ENCODE measurements around the gene GLI1.
"Not testable (repeated sequence)": the region's sequence is repeated elsewhere in the genome, so short reads cannot be mapped to it uniquely, and the experiment has no call there.

The GLI1 gene

GRCh38 chr12:57459750-57460467, at the start of gene GLI1:
GLI1 (plus strand) TSS chr12:57459785; CDS start chr12:57463692, 3,907 bp downstream.
- Histone ChIP-seq H3K4me1 (ENCODE audit: insufficient read depth, low read length) (peaks cover 3% of the 10 kb centered on the region; the same call in 1 of the 2 replicates), H3K36me3 (ENCODE audit: insufficient read depth, low read length) (no peaks in the 10 kb centered on the region), H3K9ac (ENCODE audit: low read depth, low read length) (peak within 1 kb of the TSS; percentile 95), H3K9me3 (ENCODE audit: control insufficient read depth, insufficient read depth, low read length) (no peaks in the 10 kb centered on the region)

DNA sequence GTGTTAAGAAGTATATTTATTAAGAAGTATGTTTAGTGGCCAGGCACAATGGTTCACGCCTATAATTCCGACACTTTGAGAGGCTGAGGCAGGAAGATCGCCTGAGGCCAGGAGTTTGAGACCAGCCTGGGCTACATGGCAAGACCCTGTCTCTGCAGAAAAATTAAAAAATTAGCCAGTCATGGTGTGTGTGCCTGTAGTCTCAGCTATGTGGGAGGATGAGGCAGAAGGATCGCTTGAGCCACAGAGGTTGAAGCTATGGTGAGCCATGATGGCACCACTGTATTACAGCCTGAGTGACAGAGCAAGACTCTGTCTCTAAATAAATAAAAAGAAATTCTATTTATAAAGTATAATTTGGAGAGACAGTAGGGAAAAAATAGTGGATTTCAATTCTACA, 49.1 kb upstream of the GLI1 start:
- Histone ChIP-seq H3K9ac (ENCODE audit: low read depth, low read length) (no peak overlapping the region), H3K9me3 (ENCODE audit: control insufficient read depth, insufficient read depth, low read length) (no peaks in the 10 kb centered on the region), H3K36me3 (ENCODE audit: insufficient read depth, low read length) (no peaks in the 10 kb centered on the region), H3K4me1 (ENCODE audit: insufficient read depth, low read length) (peaks cover 10% of the 10 kb centered on the region)

- not testable (repeated sequence) for H3K36me3 ChIP-seq (ENCODE audit: insufficient read depth, low read length); H3K9me3 ChIP-seq (ENCODE audit: control insufficient read depth, insufficient read depth, low read length); H3K9ac ChIP-seq (ENCODE audit: low read depth, low read length)
- H3K4me1 ChIP-seq (ENCODE audit: insufficient read depth, low read length): peaks cover 11% of the 10 kb centered on the region
Measured at GRCh38 chr12:57414160-57414559, 45.4 kb upstream of the GLI1 start.

- Histone ChIP-seq H3K9me3 (ENCODE audit: control insufficient read depth, insufficient read depth, low read length) (no peaks in the 10 kb centered on the region; the same call in 1 of the 2 replicates), H3K36me3 (ENCODE audit: insufficient read depth, low read length) (no peaks in the 10 kb centered on the region), H3K4me1 (ENCODE audit: insufficient read depth, low read length) (peaks cover 11% of the 10 kb centered on the region), H3K9ac (ENCODE audit: low read depth, low read length) (no peak overlapping the region)
Measured at GRCh38 chr12:57415088-57415487, 44.5 kb upstream of the GLI1 start.

GRCh38 chr12:57416039-57416996, 43.3 kb upstream of the GLI1 start:
- Histone ChIP-seq H3K9me3 (ENCODE audit: control insufficient read depth, insufficient read depth, low read length) (no peaks in the 10 kb centered on the region; the same call in 1 of the 2 replicates), H3K9ac (ENCODE audit: low read depth, low read length) (no peak overlapping the region), H3K36me3 (ENCODE audit: insufficient read depth, low read length) (no peaks in the 10 kb centered on the region), H3K4me1 (ENCODE audit: insufficient read depth, low read length) (peaks cover 11% of the 10 kb centered on the region)

- Histone ChIP-seq H3K9ac (ENCODE audit: low read depth, low read length) (no peak overlapping the region), H3K36me3 (ENCODE audit: insufficient read depth, low read length) (no peaks in the 10 kb centered on the region), H3K9me3 (ENCODE audit: control insufficient read depth, insufficient read depth, low read length) (no peaks in the 10 kb centered on the region; the same call in 1 of the 2 replicates)
Measured at GRCh38 chr12:57418255-57418654, 41.3 kb upstream of the GLI1 start.

DNA sequence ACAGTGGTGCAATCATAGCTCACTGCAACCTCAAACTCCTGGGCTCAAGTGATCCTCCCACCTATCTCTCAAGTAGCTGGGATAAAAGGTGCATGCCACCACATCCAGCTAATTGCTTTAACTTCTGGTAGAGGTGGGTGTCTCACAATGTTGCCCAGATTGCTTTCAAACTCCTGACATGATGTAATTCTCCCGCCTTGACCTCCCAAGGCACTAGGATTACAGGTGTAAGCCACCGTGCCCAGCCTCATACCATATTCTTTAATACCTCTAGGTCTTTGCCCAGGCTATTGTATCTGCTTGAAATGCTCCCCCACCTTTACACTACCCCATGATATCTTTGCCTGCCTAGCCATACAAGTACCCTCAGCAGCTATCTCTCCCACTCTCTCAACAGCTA, 40.1 kb upstream of the GLI1 start:
- Histone ChIP-seq H3K9ac (ENCODE audit: low read depth, low read length) (no peak overlapping the region), H3K9me3 (ENCODE audit: control insufficient read depth, insufficient read depth, low read length) (no peaks in the 10 kb centered on the region; the same call in 1 of the 2 replicates), H3K36me3 (ENCODE audit: insufficient read depth, low read length) (no peaks in the 10 kb centered on the region), H3K4me1 (ENCODE audit: insufficient read depth, low read length) (peaks cover 11% of the 10 kb centered on the region)

More at GRCh38 chr12:57418255-57418654, 41.3 kb upstream of the GLI1 start:
- H3K4me1 ChIP-seq (ENCODE audit: insufficient read depth, low read length): peaks cover 11% of the 10 kb centered on the region

DNA sequence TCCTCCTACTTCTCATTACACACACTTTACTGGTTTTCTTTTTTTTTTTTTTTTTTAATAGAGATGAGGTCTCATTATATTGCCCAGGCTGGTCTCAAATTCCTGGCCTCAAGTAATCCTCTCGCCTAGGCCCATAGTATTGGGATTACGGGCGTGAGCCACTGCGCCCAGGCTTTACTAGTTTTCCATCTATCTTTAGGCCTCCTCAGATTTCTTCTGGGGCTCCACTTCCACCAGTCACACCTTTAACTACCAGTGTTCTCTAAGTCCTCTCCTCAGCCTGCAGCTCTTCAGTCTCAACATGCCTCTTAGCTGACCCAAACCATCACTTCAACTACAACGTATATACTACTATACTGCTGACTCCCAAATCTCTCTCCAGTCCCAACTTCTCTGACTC, 39.1 kb upstream of the GLI1 start:
- H3K4me1 ChIP-seq (ENCODE audit: insufficient read depth, low read length): peaks cover 2% of the 10 kb centered on the region
- H3K9me3 ChIP-seq (ENCODE audit: control insufficient read depth, insufficient read depth, low read length): no peaks in the 10 kb centered on the region; the same call in 1 of the 2 replicates
- H3K36me3 ChIP-seq (ENCODE audit: insufficient read depth, low read length): no peaks in the 10 kb centered on the region
- H3K9ac ChIP-seq (ENCODE audit: low read depth, low read length): no peak overlapping the region

- not testable (repeated sequence) for H3K9ac ChIP-seq (ENCODE audit: low read depth, low read length); H3K9me3 ChIP-seq (ENCODE audit: control insufficient read depth, insufficient read depth, low read length); H3K36me3 ChIP-seq (ENCODE audit: insufficient read depth, low read length)
Measured at GRCh38 chr12:57426948-57427347, 32.6 kb upstream of the GLI1 start.

DNA sequence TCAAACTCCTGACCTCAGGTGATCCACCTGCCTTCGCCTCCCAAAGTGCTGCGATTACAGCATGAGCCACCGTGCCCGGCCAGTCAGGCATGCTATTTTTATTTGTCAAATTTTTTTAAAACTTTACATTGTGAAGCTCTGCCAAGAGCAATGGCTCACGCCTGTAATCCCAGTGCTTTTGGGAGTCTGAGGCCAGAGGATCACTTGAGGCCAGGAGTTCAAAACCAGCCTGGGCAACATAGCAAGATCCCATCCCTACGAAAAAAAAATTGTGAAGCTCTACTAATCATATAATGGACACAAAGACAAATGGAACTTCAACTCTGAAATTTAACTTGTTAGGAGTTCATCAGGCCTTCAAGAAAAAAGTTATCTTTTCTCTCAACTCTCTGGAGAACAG, 30.6 kb upstream of the GLI1 start:
- Histone ChIP-seq H3K36me3 (ENCODE audit: insufficient read depth, low read length) (no peaks in the 10 kb centered on the region), H3K9ac (ENCODE audit: low read depth, low read length) (no peak overlapping the region), H3K9me3 (ENCODE audit: control insufficient read depth, insufficient read depth, low read length) (no peaks in the 10 kb centered on the region), H3K4me1 (ENCODE audit: insufficient read depth, low read length) (no peaks in the 10 kb centered on the region)

More at GRCh38 chr12:57426948-57427347, 32.6 kb upstream of the GLI1 start:
- H3K4me1 ChIP-seq (ENCODE audit: insufficient read depth, low read length): not testable (repeated sequence)

GRCh38 chr12:57429473-57430111, 30.0 kb upstream of the GLI1 start:
- no peaks in the 10 kb centered on the region for H3K9me3 ChIP-seq (ENCODE audit: control insufficient read depth, insufficient read depth, low read length)
- H3K9ac ChIP-seq (ENCODE audit: low read depth, low read length): peak overlapping the region; percentile 88
- no peaks in the 10 kb centered on the region for H3K36me3 ChIP-seq (ENCODE audit: insufficient read depth, low read length)
- H3K4me1 ChIP-seq (ENCODE audit: insufficient read depth, low read length): peaks cover 3% of the 10 kb centered on the region; the same call in 1 of the 2 replicates

- H3K4me1 ChIP-seq (ENCODE audit: insufficient read depth, low read length): peaks cover 7% of the 10 kb centered on the region; the same call in 1 of the 2 replicates
- H3K36me3 ChIP-seq (ENCODE audit: insufficient read depth, low read length): no peaks in the 10 kb centered on the region
- no peaks in the 10 kb centered on the region for H3K9me3 ChIP-seq (ENCODE audit: control insufficient read depth, insufficient read depth, low read length)
- peak overlapping the region; percentile 88 for H3K9ac ChIP-seq (ENCODE audit: low read depth, low read length)
Measured at GRCh38 chr12:57430112-57430930, 29.3 kb upstream of the GLI1 start.

GRCh38 chr12:57430931-57431566, 28.5 kb upstream of the GLI1 start, which contains the start of gene R3HDM2:
R3HDM2 (minus strand) TSS chr12:57431043; CDS start chr12:57310428, 120,615 bp downstream.
- peak within 1 kb of the TSS; percentile 88 for H3K9ac ChIP-seq (ENCODE audit: low read depth, low read length)
- no peaks in the 10 kb centered on the region for H3K9me3 ChIP-seq (ENCODE audit: control insufficient read depth, insufficient read depth, low read length)
- no peaks in the 10 kb centered on the region for H3K36me3 ChIP-seq (ENCODE audit: insufficient read depth, low read length)
- H3K4me1 ChIP-seq (ENCODE audit: insufficient read depth, low read length): peaks cover 7% of the 10 kb centered on the region; the same call in 1 of the 2 replicates

Data from ES-I3 (cell line).